ENCODE data around the gene PADI2.

PADI2 gene

DNA sequence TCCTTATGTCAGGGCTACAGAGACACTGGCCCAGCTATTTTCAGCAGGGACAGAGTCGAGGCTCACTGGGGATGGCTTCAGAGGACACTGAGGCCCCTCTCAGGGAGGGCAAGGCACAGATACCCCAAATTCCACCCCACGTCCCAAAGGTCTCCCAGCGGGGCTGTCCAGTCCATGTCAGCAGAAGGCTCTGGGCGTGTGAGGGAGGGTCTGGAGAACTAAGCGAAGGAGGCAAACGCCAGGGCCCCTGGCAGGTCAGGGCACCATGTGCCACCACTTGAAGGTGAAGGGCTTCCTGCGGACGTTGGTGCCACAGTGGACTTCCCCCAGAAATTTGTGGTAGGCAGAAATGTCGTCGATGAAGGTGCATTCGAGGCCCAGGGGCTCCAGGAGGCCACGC, 50.5 kb downstream of the PADI2 start:
- no peaks in the 10 kb centered on the region for H3K27me3 ChIP-seq (ENCODE audit: insufficient read depth, low read length)
- no peaks in the 10 kb centered on the region for H4K20me1 ChIP-seq (ENCODE audit: insufficient read depth, low read length)
- no peak overlapping the region for H2AFZ ChIP-seq (ENCODE audit: low read length)
- TF ChIP-seq EZH2 (IDR thresholded peaks at IDR 0.05; ENCODE audit: borderline replicate concordance, low read length) (no peak), CTCF (IDR thresholded peaks at IDR 0.05; ENCODE audit: low read length) (no peak)
- no peaks in the 10 kb centered on the region for H3K4me1 ChIP-seq (ENCODE audit: insufficient read depth, low read length, severe bottlenecking)
- no peaks in the 10 kb centered on the region for H3F3A ChIP-seq (ENCODE audit: insufficient read depth, low read length)
- H3K36me3 ChIP-seq (ENCODE audit: insufficient read depth, low read length): no peaks in the 10 kb centered on the region; the same call in 1 of the 2 replicates
- H3K27ac ChIP-seq (ENCODE audit: low read depth, low read length, poor library complexity, severe bottlenecking): no peak overlapping the region
- H3K4me3 ChIP-seq (ENCODE audit: low read depth, low read length, poor library complexity, severe bottlenecking): no peak overlapping the region
- H3K9me2 ChIP-seq (ENCODE audit: low read depth, low read length): no peaks in the 10 kb centered on the region
- H3K79me2 ChIP-seq (ENCODE audit: insufficient read depth, low read length): no peaks in the 10 kb centered on the region
- H3K9ac ChIP-seq (ENCODE audit: low read length): no peak overlapping the region
- 0 out of 2 replicates have a peak, but pooled peaks cover 3% of the 10 kb centered on the region for H3K9me3 ChIP-seq (ENCODE audit: low read length)
- no peak overlapping the region for H3K4me2 ChIP-seq (ENCODE audit: low read length)

GRCh38 chr1:17067465-17068240, 51.6 kb downstream of the PADI2 start:
- Histone ChIP-seq H3K4me2 (ENCODE audit: low read length) (no peak overlapping the region), H3K9ac (ENCODE audit: low read length) (no peak overlapping the region), H2AFZ (ENCODE audit: low read length) (no peak overlapping the region), H3K27ac (ENCODE audit: low read depth, low read length, poor library complexity, severe bottlenecking) (no peak overlapping the region), H3K79me2 (ENCODE audit: insufficient read depth, low read length) (no peaks in the 10 kb centered on the region), H3K4me3 (ENCODE audit: low read depth, low read length, poor library complexity, severe bottlenecking) (no peak overlapping the region), H3F3A (ENCODE audit: insufficient read depth, low read length) (no peaks in the 10 kb centered on the region), H3K36me3 (ENCODE audit: insufficient read depth, low read length) (no peaks in the 10 kb centered on the region; the same call in 1 of the 2 replicates), H3K9me2 (ENCODE audit: low read depth, low read length) (no peaks in the 10 kb centered on the region), H3K4me1 (ENCODE audit: insufficient read depth, low read length, severe bottlenecking) (no peaks in the 10 kb centered on the region), H3K27me3 (ENCODE audit: insufficient read depth, low read length) (no peaks in the 10 kb centered on the region), H4K20me1 (ENCODE audit: insufficient read depth, low read length) (no peaks in the 10 kb centered on the region), H3K9me3 (ENCODE audit: low read length) (0 out of 2 replicates have a peak, but pooled peaks cover 3% of the 10 kb centered on the region)
- TF ChIP-seq EZH2 (IDR thresholded peaks at IDR 0.05; ENCODE audit: borderline replicate concordance, low read length) (no peak), CTCF (IDR thresholded peaks at IDR 0.05; ENCODE audit: low read length) (no peak)

DNA sequence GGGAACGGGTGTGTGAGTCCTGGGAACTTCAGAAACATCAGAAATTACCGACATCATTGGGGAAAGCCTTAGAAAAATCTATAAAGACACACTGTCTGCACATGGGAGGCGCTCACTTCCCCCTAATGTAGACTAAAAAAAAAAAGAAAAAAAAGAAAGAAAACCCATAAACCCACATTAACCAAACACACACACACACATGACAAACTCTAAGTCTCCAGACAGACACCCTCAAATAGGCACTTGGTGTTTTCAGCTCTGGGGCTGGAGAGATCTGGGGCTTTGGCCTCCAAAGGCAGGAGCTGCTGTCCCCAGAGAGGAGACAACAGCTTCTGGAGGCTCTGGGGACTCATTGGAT, 52.2 kb downstream of the PADI2 start:
- TF ChIP-seq CTCF (IDR thresholded peaks at IDR 0.05; ENCODE audit: low read length) (no peak), EZH2 (IDR thresholded peaks at IDR 0.05; ENCODE audit: borderline replicate concordance, low read length) (no peak)
- H3K79me2 ChIP-seq (ENCODE audit: insufficient read depth, low read length): no peaks in the 10 kb centered on the region
- H3K4me3 ChIP-seq (ENCODE audit: low read depth, low read length, poor library complexity, severe bottlenecking): no peak overlapping the region
- H3K9ac ChIP-seq (ENCODE audit: low read length): no peak overlapping the region
- H4K20me1 ChIP-seq (ENCODE audit: insufficient read depth, low read length): no peaks in the 10 kb centered on the region
- H3K9me2 ChIP-seq (ENCODE audit: low read depth, low read length): no peaks in the 10 kb centered on the region
- H2AFZ ChIP-seq (ENCODE audit: low read length): no peak overlapping the region
- H3K27ac ChIP-seq (ENCODE audit: low read depth, low read length, poor library complexity, severe bottlenecking): no peak overlapping the region
- no peaks in the 10 kb centered on the region for H3K4me1 ChIP-seq (ENCODE audit: insufficient read depth, low read length, severe bottlenecking)
- no peak overlapping the region for H3K4me2 ChIP-seq (ENCODE audit: low read length)
- 0 out of 2 replicates have a peak, but pooled peaks cover 3% of the 10 kb centered on the region for H3K9me3 ChIP-seq (ENCODE audit: low read length)
- H3K27me3 ChIP-seq (ENCODE audit: insufficient read depth, low read length): no peaks in the 10 kb centered on the region
- H3K36me3 ChIP-seq (ENCODE audit: insufficient read depth, low read length): no peaks in the 10 kb centered on the region; the same call in 1 of the 2 replicates
- H3F3A ChIP-seq (ENCODE audit: insufficient read depth, low read length): no peaks in the 10 kb centered on the region
